Ovary (tissue), 9 donors: Measurements from ENCODE around the gene FLVCR2. TPM values are rescaled to one million over a fixed set of nuclear protein-coding genes. Genes with fewer than 3 reads are reported as not detected.

Experiments
- DNase-seq, 5 donors: peaks; one replicate each; pipeline ENCODE4 v3.0.0-alpha.2; 2019 to 2020
- H3K27ac ChIP-seq, 2 donors: fragments of 200-600 bp; one replicate each; pipeline versions ENCODE4 v1.5.1 to v1.8.0; 2019 to 2022
- H3K27me3 ChIP-seq: fragments of 200-600 bp; one replicate; pipeline ENCODE4 v1.8.0; 2022
- H3K36me3 ChIP-seq: fragments of 200-600 bp; sonication (generic); one replicate; pipeline ENCODE4 v1.5.1; 2019
- H3K4me1 ChIP-seq: one replicate; pipeline ENCODE4 v1.8.1; 2013; ENCODE audit warnings: mild to moderate bottlenecking, moderate library complexity; ENCODE audit not compliant: insufficient read depth
- H3K4me3 ChIP-seq: fragments of 200-600 bp; sonication (generic); one replicate; pipeline ENCODE4 v1.5.1; 2017
- H3K9me3 ChIP-seq, 2 donors: fragments of 200-600 bp in 1 of 2; sonication (generic) in 1 of 2; one replicate each; pipeline versions ENCODE4 v1.5.1 to v1.8.1; 2013 to 2019; ENCODE audit warnings: mild to moderate bottlenecking in 1 of 2, moderate library complexity in 1 of 2
- EP300 ChIP-seq: sonication (generic); formaldehyde crosslinking; IDR thresholded peaks from one replicate; pipeline ENCODE4 v1.6.1; 2017; ENCODE audit warnings: antibody characterized with exemption
- POLR2A ChIP-seq: fragments of 450-650 bp; IDR thresholded peaks from one replicate; pipeline ENCODE4 v1.6.1; 2017; ENCODE audit warnings: antibody characterized with exemption, mild to moderate bottlenecking, moderate library complexity
- WGBS, 3 donors: extraction: QIAGEN DNeasy Blood & Tissue Kit in 1 of 3; methylation state at CpG; one replicate each; pipeline versions ENCODE4 v1.1.5 to v1.1.7; 2013 to 2017; 5-methylcytosine and 5-hydroxymethylcytosine counted together
- intact Hi-C, 4 donors: fragments of 100-400 bp; cut with DNase I; formaldehyde crosslinking; loops; one replicate each; pipeline versions ENCODE4 v1.11.0 to v1.15.1; 2022 to 2023
- polyA plus RNA-seq, 2 donors: library from polyadenylated mRNA; stranded (reverse); fragments of 200-250 nt in 1 of 2; fragments of 350-450 nt in 1 of 2; fragmentation: Illumina TruSeq in 1 of 2; extraction: RNeasy Lipid Tissue Mini Kit (QIAGEN cat#74804) in 1 of 2; gene quantifications; one replicate each; pipeline ENCODE4 v1.2.3, GENCODE V29; 2013 to 2014
- total RNA-seq, 7 donors: library from RNA; depleted of rRNA in 2 of 7; stranded (reverse); fragments of >200 nt in 2 of 7; fragmentation: NEBNext Ultra II Directional in 3 of 7; extraction: Animal tissue kit (Norgen Biotek cat#: 25700) in 3 of 7; gene quantifications; one replicate each; pipeline versions ENCODE4 v1.1.0 to v1.2.4, GENCODE V29; 2016 to 2023
- TF ChIP-seq, protein P1 (sequence below), 3 donors: fragments of 450-650 bp in 2 of 3; fragments of 200-600 bp in 1 of 3; IDR thresholded peaks; one replicate each; pipeline versions ENCODE4 v1.5.1 to v1.8.0; 2016 to 2022; ENCODE audit warnings: antibody characterized with exemption in 3 of 3, mild to moderate bottlenecking in 1 of 3
- donor health status: DM: no; HTN: no; CAD: no; lungs with moderate emphysema.
- donor health status: DM: no; HTN: no; CAD: no.
- donor health status: Bipolar disorder and iron deficiency.
- donor health status: DM: yes; HTN: yes; CAD: no.
- donor health status: DM: no; HTN: no; CAD: no.
- donor health status: DM: yes; HTN: yes; CAD: no.

The FLVCR2 gene
- total and polyA plus RNA-seq, 9 donors: 1.5 to 18.4 (median 4.4) TPM

- 74 to 80% (median 78%) methylated on average over 3 of the region's 3 CpGs for WGBS, 3 donors
These were observed 84.5 kb downstream of the FLVCR2 start for GRCh38 chr14:75662966-75663365.

GRCh38 chr14:75667099-75667765, 88.8 kb downstream of the FLVCR2 start:
- TF ChIP-seq, protein P1, sequence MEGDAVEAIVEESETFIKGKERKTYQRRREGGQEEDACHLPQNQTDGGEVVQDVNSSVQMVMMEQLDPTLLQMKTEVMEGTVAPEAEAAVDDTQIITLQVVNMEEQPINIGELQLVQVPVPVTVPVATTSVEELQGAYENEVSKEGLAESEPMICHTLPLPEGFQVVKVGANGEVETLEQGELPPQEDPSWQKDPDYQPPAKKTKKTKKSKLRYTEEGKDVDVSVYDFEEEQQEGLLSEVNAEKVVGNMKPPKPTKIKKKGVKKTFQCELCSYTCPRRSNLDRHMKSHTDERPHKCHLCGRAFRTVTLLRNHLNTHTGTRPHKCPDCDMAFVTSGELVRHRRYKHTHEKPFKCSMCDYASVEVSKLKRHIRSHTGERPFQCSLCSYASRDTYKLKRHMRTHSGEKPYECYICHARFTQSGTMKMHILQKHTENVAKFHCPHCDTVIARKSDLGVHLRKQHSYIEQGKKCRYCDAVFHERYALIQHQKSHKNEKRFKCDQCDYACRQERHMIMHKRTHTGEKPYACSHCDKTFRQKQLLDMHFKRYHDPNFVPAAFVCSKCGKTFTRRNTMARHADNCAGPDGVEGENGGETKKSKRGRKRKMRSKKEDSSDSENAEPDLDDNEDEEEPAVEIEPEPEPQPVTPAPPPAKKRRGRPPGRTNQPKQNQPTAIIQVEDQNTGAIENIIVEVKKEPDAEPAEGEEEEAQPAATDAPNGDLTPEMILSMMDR (IDR thresholded peaks at IDR 0.05): no peak
- TF ChIP-seq EP300: no peak
- no peak for TF ChIP-seq POLR2A
- H3K9me3 ChIP-seq: no peaks in the 10 kb centered on the region
- H3K4me1 ChIP-seq: no peaks in the 10 kb centered on the region
- no peak for DNase-seq
- no peak overlapping the region for H3K4me3 ChIP-seq
- 76 to 93% (median 80%) methylated on average over 2 of the region's 2 CpGs for WGBS, 3 donors
- no peak overlapping the region for H3K27ac ChIP-seq
- intact Hi-C loops: no loop called here
- H3K36me3 ChIP-seq: no peaks in the 10 kb centered on the region
- no peaks in the 10 kb centered on the region for H3K27me3 ChIP-seq

More at GRCh38 chr14:75662966-75663365, 84.5 kb downstream of the FLVCR2 start:
- no peak for DNase-seq
- intact Hi-C loops: no loop called here
- H3K9me3 ChIP-seq: no peaks in the 10 kb centered on the region
- no peaks in the 10 kb centered on the region for H3K27me3 ChIP-seq
- H3K27ac ChIP-seq: no peak overlapping the region
- TF ChIP-seq, protein P1 (IDR thresholded peaks at IDR 0.05): no peak
- no peak for TF ChIP-seq EP300
- TF ChIP-seq POLR2A: no peak
- H3K4me1 ChIP-seq: peaks cover 5% of the 10 kb centered on the region
- no peaks in the 10 kb centered on the region for H3K36me3 ChIP-seq
- H3K4me3 ChIP-seq: no peak overlapping the region

DNA sequence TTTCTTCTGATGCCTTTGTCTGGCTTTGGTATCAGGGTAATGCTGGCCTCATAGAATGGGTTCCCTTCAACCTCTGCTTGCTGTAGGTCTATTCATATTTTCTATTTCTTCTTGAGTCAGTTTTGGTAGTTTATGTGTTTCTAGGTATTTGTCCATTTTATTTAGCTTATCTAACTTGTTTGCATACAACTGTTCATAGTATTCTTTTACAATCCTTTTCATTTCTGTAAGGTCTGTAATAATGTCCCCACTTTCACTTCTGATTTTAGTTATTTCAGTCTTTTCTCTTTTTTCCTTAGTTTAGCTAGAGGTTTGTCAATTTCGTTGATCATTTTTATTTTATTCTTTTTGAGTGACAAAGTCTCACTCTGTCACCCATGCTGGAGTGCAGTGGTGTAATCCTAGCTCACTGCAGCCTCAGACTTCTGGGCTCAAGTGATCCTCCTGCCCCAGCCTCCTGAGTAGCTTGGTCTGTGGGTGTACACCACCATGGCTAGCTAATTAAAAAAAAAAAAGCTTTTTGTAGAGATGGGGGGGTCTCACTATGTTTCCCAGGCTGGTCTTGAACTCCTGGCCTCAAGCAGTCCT, 94.3 kb downstream of the FLVCR2 start:
- intact Hi-C loops: no loop called here
- 94 to 100% (median 98%) methylated on average over 1 of the region's 1 CpG for WGBS, 3 donors
- H3K9me3 ChIP-seq: no peaks in the 10 kb centered on the region

GRCh38 chr14:75673345-75674035, 95.1 kb downstream of the FLVCR2 start:
- intact Hi-C loops: no loop called here

More for the DNA sequence above, 94.3 kb downstream of the FLVCR2 start:
- Histone ChIP-seq H3K27me3 (no peaks in the 10 kb centered on the region), H3K4me1 (no peaks in the 10 kb centered on the region), H3K36me3 (no peaks in the 10 kb centered on the region), H3K27ac (no peak overlapping the region), H3K4me3 (no peak overlapping the region)
- TF ChIP-seq, protein P1 (IDR thresholded peaks at IDR 0.05): no peak
- no peak for TF ChIP-seq EP300
- no peak for TF ChIP-seq POLR2A
- DNase-seq: no peak

More at GRCh38 chr14:75673345-75674035, 95.1 kb downstream of the FLVCR2 start:
- 97 to 99% (median 98%) methylated on average over 4 of the region's 4 CpGs for WGBS, 3 donors
- no peak overlapping the region for H3K27ac ChIP-seq
- no peaks in the 10 kb centered on the region for H3K36me3 ChIP-seq
- TF ChIP-seq EP300: no peak
- TF ChIP-seq POLR2A: no peak
- TF ChIP-seq, protein P1 (IDR thresholded peaks at IDR 0.05): no peak
- H3K4me3 ChIP-seq: no peak overlapping the region
- H3K27me3 ChIP-seq: no peaks in the 10 kb centered on the region
- no peaks in the 10 kb centered on the region for H3K4me1 ChIP-seq
- no peaks in the 10 kb centered on the region for H3K9me3 ChIP-seq
- DNase-seq: no peak
